HG03196 (cell line): ENCODE data around the gene IAPP.
"Not testable (repeated sequence)": the region's sequence is repeated elsewhere in the genome, so short reads cannot be mapped to it uniquely, and the experiment has no call there.

Experiments
- ATAC-seq: cut with Tn5 transposase; IDR thresholded peaks from one replicate; pipeline ENCODE4 v1.9.1; 2021; ENCODE audit not compliant: unreplicated experiment

Gene IAPP

GRCh38 chr12:21370845-21371449, 1.8 kb upstream of the IAPP start:
- ATAC-seq = no peak

- ATAC-seq = no peak
Observed at GRCh38 chr12:21379218-21379617, 6.5 kb downstream of the IAPP start.

GRCh38 chr12:21381320-21381719, 8.6 kb downstream of the IAPP start:
- not testable (repeated sequence) for ATAC-seq

- no peak for ATAC-seq
Observed at GRCh38 chr12:21384261-21384660, 11.6 kb downstream of the IAPP start.

- no peak for ATAC-seq
Observed at GRCh38 chr12:21387174-21387573, 14.5 kb downstream of the IAPP start.

- ATAC-seq = no peak
Observed at GRCh38 chr12:21392384-21392783, 19.7 kb downstream of the IAPP start.

GRCh38 chr12:21394828-21395626, 22.3 kb downstream of the IAPP start:
- ATAC-seq = not testable (repeated sequence)

GRCh38 chr12:21413369-21414277, 40.9 kb downstream of the IAPP start:
- ATAC-seq = no peak

- ATAC-seq = no peak
Observed at GRCh38 chr12:21416511-21417121, 43.9 kb downstream of the IAPP start.

GRCh38 chr12:21418398-21418797, 45.7 kb downstream of the IAPP start:
- not testable (repeated sequence) for ATAC-seq

- ATAC-seq = not testable (repeated sequence)
Observed at GRCh38 chr12:21419009-21419699, 46.5 kb downstream of the IAPP start.

GRCh38 chr12:21428241-21428640, 55.5 kb downstream of the IAPP start:
- no peak for ATAC-seq
